UCSD-AML1 (cell line): ENCODE measurements around the gene PBXIP1.

Experiments used
- DNase-seq: peaks from one replicate; lab custom pipeline; 2025; ENCODE audit not compliant: unreplicated experiment; lab: John Stamatoyannopoulos, UW

Gene PBXIP1

GRCh38 chr1:154959426-154959780 lies 3.5 kb upstream of the PBXIP1 start:
- no peak for DNase-seq

- DNase-seq: no peak
Observed at GRCh38 chr1:154958681-154959425, 3.0 kb upstream of the PBXIP1 start.

- no peak for DNase-seq
Observed at GRCh38 chr1:154958036-154958435, 2.1 kb upstream of the PBXIP1 start.

GRCh38 chr1:154957091-154957657 lies 1.3 kb upstream of the PBXIP1 start:
- no peak for DNase-seq

GRCh38 chr1:154956544-154956941 lies 644 bp upstream of the PBXIP1 start:
- no peak for DNase-seq

- DNase-seq: peak; percentile 61
Observed at GRCh38 chr1:154955039-154955717, 721 bp downstream of the PBXIP1 start.

- DNase-seq: no peak
Observed at GRCh38 chr1:154954541-154954940, 1.4 kb downstream of the PBXIP1 start.

- DNase-seq: no peak
Observed at GRCh38 chr1:154953611-154954038, 2.3 kb downstream of the PBXIP1 start.

GRCh38 chr1:154952664-154953063 lies 3.2 kb downstream of the PBXIP1 start:
- DNase-seq: no peak

GRCh38 chr1:154951901-154952657 lies 3.8 kb downstream of the PBXIP1 start:
- DNase-seq: no peak

- no peak for DNase-seq
Observed at GRCh38 chr1:154948079-154948478, 7.8 kb downstream of the PBXIP1 start.

- DNase-seq: no peak
Observed at GRCh38 chr1:154945962-154946850, 9.7 kb downstream of the PBXIP1 start.

GRCh38 chr1:154945160-154945961 lies 10.5 kb downstream of the PBXIP1 start:
- no peak for DNase-seq

GRCh38 chr1:154944401-154945159 lies 11.3 kb downstream of the PBXIP1 start:
- DNase-seq: no peak

GRCh38 chr1:154943649-154944400 lies 12.1 kb downstream of the PBXIP1 start:
- DNase-seq: peak; percentile 57

GRCh38 chr1:154941333-154942013 lies 14.4 kb downstream of the PBXIP1 start:
- no peak for DNase-seq

- DNase-seq: no peak
Observed at GRCh38 chr1:154940651-154941194, 15.2 kb downstream of the PBXIP1 start.

- no peak for DNase-seq
Observed at GRCh38 chr1:154940213-154940560, 15.7 kb downstream of the PBXIP1 start.
